HG03108 (cell line): ENCODE measurements around the gene SLC26A4.

Experiments
- ATAC-seq: cut with Tn5 transposase; IDR thresholded peaks from one replicate; pipeline ENCODE4 v1.9.1; 2021; ENCODE audit warnings: moderate library complexity; ENCODE audit not compliant: unreplicated experiment

SLC26A4 gene

GRCh38 chr7:107743567-107744344 is 83.1 kb downstream of the SLC26A4 start, which contains the start of gene CBLL1:
TSS of gene CBLL1 (plus strand) at chr7:107744142. CDS start at chr7:107744164, 22 bp downstream.
- peak; percentile 93 for ATAC-seq

DNA sequence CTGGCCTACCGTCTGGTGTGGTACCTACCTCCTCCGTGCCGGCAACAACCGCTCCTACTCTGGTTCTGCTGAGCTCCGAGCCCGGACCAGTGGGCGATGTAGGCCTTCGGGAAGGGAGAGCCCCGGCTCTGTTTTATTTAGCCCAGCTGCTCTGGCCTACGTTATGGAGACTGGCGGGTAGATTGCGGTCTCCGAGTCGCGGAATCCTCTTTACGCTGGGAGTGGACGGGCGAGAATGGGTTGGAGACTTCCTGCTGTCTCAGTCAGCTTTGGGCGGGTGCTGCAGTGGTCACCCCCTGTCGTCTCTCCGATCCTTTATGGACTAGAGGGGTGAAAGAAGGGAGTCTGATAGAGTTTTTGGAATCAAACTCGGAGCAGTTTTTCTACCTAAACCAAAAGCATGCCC is 83.7 kb downstream of the SLC26A4 start:
- ATAC-seq, result peak; percentile 30

DNA sequence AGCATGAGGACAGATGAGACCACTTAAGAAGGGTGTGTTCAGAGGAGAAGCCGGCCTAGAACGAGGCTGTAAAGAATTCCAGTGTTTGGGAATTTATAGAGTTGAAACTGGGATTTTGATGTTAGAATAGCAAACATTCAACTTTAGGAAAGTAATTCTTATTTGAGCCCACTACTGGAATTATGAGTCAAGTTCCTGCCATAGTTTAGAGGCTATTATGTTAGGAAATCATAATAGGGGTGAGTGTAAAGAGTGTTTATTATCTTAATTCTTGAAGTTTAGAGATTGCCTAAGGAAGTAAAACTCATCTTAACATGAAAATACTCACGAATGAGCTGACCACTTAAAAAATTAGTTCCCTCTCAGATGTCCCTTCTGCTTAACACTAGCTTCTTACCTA is 85.4 kb downstream of the SLC26A4 start:
- ATAC-seq, result no peak

- ATAC-seq, result no peak
Measured at GRCh38 chr7:107751113-107751512, 90.5 kb downstream of the SLC26A4 start.

- ATAC-seq, result no peak
Measured at GRCh38 chr7:107754642-107755041, 94.0 kb downstream of the SLC26A4 start.

- ATAC-seq, result no peak
Measured at GRCh38 chr7:107758667-107759066, 98.0 kb downstream of the SLC26A4 start.

- ATAC-seq, result no peak
Measured at GRCh38 chr7:107767391-107767790, 106.8 kb downstream of the SLC26A4 start.
